WTC11 (cell line): ENCODE data around the gene LRRC40. TPM values are rescaled to one million over a fixed set of nuclear protein-coding genes. Genes with fewer than 3 reads are reported as not detected.

Experiments
- ATAC-seq: fragments of 200-7000 bp; cut with Tn5 transposase; 2 replicates; pipeline ENCODE4 v1.10.0; 2021; ENCODE audit warnings: mild to moderate bottlenecking, moderate library complexity
- CTCF ChIA-PET: fragments of 300-600 bp; sonication (Branson Sonifier 250); formaldehyde crosslinking; loops from one replicate; lab custom pipeline; 2021; ENCODE audit warnings: antibody characterized with exemption; lab: Charles Lee
- POLR2A ChIA-PET: fragments of 350-600 bp; sonication (Branson Sonifier 250); formaldehyde crosslinking; loops from one replicate; lab custom pipeline; 2021; ENCODE audit warnings: antibody characterized with exemption; lab: Charles Lee
- DNase-seq: peaks from one replicate; pipeline ENCODE4 v3.0.0; 2021; ENCODE audit warnings: low spot score
- H3K27ac Mint-ChIP-seq: 2 replicates; pipeline ENCODE4 v1.8.0; 2021; ENCODE audit warnings: mixed read lengths
- H3K27me3 Mint-ChIP-seq: 2 replicates; pipeline ENCODE4 v1.8.0; 2021; ENCODE audit warnings: low read depth, mild to moderate bottlenecking, moderate library complexity, mixed read lengths
- H3K36me3 Mint-ChIP-seq: 2 replicates; pipeline ENCODE4 v1.8.0; 2021; ENCODE audit warnings: mixed read lengths
- H3K4me1 Mint-ChIP-seq: 2 replicates; pipeline ENCODE4 v1.8.0; 2022; ENCODE audit warnings: mixed read lengths
- H3K4me3 Mint-ChIP-seq: 2 replicates; pipeline ENCODE4 v1.8.0; 2021; ENCODE audit warnings: mild to moderate bottlenecking, moderate library complexity, mixed read lengths
- H3K9me3 Mint-ChIP-seq: 2 replicates; pipeline ENCODE4 v1.8.0; 2021; ENCODE audit warnings: mixed read lengths
- AR ChIP-seq: fragments of 250-450 bp; sonication (Bioruptor Pico); IDR thresholded peaks from 2 replicates; pipeline ENCODE4 v1.9.0; 2021; ENCODE audit warnings: mild to moderate bottlenecking
- ATF6 ChIP-seq: sonication (generic); formaldehyde crosslinking; IDR thresholded peaks from 2 replicates; pipeline ENCODE4 v1.8.1; 2023; ENCODE audit warnings: mild to moderate bottlenecking, missing genetic modification reagents
- ELF4 ChIP-seq: sonication (generic); formaldehyde crosslinking; IDR thresholded peaks from 2 replicates; pipeline ENCODE4 v1.8.1; 2022; ENCODE audit warnings: low read depth, mild to moderate bottlenecking, moderate library complexity, missing genetic modification reagents
- EMX1 ChIP-seq: fragments of 250-450 bp; sonication (Bioruptor Pico); IDR thresholded peaks from 2 replicates; pipeline ENCODE4 v1.8.0; 2021; ENCODE audit warnings: mild to moderate bottlenecking
- ERG ChIP-seq: fragments of 250-450 bp; sonication (Bioruptor Pico); IDR thresholded peaks from 2 replicates; pipeline ENCODE4 v1.8.0; 2021; ENCODE audit warnings: mild to moderate bottlenecking
- HMGXB4 ChIP-seq: sonication (generic); formaldehyde crosslinking; IDR thresholded peaks from 2 replicates; pipeline ENCODE4 v1.8.1; 2023; ENCODE audit warnings: mild to moderate bottlenecking, moderate library complexity, missing genetic modification reagents
- KAT7 ChIP-seq: sonication (generic); formaldehyde crosslinking; IDR thresholded peaks from 2 replicates; pipeline ENCODE4 v1.8.1; 2023; ENCODE audit warnings: missing genetic modification reagents, mild to moderate bottlenecking, borderline replicate concordance
- USF2 ChIP-seq: sonication (generic); formaldehyde crosslinking; IDR thresholded peaks from 2 replicates; pipeline ENCODE4 v1.8.1; 2023; ENCODE audit warnings: mild to moderate bottlenecking, missing genetic modification reagents, moderate library complexity
- total RNA-seq: library from RNA; stranded (reverse); gene quantifications from 3 replicates; pipeline ENCODE4 v1.2.3, GENCODE V29; 2021
- TF ChIP-seq, protein P1 (sequence below): sonication (generic); formaldehyde crosslinking; conservative IDR thresholded peaks from 2 replicates; pipeline ENCODE4 v1.8.1; 2023; ENCODE audit warnings: mild to moderate bottlenecking, low read depth, missing genetic modification reagents, moderate library complexity
- TF ChIP-seq, protein P2 (sequence below): fragments of 250-450 bp; sonication (Bioruptor Pico); IDR thresholded peaks from 2 replicates; pipeline ENCODE4 v2.1.2; 2022; ENCODE audit warnings: mild to moderate bottlenecking, moderate library complexity

Gene LRRC40
- total RNA-seq, 1 experiment from 2014 or later, result 26.7 TPM

DNA sequence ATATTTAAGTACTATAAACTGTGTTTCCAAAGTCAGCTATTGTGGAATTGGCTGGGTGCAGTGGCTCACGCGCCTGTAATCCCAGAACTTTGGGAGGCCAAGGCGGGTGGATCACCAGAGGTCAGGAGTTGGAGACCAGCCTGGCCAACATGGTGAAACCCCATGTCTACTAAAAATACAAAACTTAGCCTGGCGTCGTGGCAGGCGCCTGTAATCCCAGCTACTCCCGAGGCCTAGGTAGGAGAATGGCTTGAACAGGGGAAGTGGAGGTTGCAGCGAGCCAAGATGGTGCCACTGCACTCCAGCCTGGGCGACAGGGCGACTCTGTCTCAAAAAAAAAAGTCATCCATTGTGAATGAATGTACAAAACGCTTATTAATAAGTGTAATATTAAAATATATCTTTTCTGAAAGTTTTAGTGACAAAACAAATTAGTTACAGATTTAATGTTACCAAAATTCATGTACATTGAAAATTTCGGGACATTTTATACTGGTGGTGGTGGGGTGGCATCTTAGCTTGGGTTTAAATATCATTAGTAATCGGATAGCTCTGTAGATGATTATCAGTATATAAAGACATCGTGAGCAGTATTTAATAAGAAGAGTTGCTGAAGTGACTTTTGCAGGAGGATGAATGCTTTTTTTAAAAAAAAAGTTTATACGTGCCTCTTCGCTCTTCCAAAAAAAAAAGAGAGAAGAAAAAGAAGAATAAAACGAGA is 15.3 kb upstream of the LRRC40 start (continued):
- peak; percentile 73; the same call in 1 of the 2 replicates for TF ChIP-seq AR (CRISPR knock-in tag)
- no peak for TF ChIP-seq KAT7 (CRISPR knock-in tag)
- TF ChIP-seq ERG, result no peak

DNA sequence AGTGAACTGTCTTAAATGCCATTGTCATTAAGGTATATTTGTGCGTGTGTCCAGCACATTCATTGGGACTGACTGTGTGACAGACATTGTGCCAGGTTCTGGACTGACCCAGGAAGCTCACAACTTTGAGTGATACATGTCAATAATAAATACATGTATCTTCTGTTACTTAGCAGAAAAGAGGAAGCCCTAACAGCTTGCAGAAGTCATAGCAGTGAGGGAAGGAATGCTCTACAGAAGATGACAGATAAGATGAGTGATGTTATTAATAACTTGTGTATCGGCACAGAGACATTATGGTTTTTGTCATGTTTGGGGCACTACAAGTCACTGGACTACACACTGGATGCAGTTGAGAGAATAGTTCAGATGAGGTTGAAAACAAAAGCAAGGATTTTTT is 14.6 kb upstream of the LRRC40 start:
- DNase-seq (no peak), ATAC-seq (no peak)
- Mint-ChIP-seq H3K4me1 (peaks cover 33% of the 10 kb centered on the region), H3K4me3 (no peak overlapping the region), H3K27ac (peak overlapping the region; percentile 77), H3K27me3 (no peaks in the 10 kb centered on the region)
- POLR2A ChIA-PET, result interaction anchor here (1.7 to 2.0 kb wide), 2 partner anchors 14 to 191 kb away, joined by 19 to 20 read pairs; partner anchors contain the start of genes CTH and LRRC40
- TF ChIP-seq, protein P1, sequence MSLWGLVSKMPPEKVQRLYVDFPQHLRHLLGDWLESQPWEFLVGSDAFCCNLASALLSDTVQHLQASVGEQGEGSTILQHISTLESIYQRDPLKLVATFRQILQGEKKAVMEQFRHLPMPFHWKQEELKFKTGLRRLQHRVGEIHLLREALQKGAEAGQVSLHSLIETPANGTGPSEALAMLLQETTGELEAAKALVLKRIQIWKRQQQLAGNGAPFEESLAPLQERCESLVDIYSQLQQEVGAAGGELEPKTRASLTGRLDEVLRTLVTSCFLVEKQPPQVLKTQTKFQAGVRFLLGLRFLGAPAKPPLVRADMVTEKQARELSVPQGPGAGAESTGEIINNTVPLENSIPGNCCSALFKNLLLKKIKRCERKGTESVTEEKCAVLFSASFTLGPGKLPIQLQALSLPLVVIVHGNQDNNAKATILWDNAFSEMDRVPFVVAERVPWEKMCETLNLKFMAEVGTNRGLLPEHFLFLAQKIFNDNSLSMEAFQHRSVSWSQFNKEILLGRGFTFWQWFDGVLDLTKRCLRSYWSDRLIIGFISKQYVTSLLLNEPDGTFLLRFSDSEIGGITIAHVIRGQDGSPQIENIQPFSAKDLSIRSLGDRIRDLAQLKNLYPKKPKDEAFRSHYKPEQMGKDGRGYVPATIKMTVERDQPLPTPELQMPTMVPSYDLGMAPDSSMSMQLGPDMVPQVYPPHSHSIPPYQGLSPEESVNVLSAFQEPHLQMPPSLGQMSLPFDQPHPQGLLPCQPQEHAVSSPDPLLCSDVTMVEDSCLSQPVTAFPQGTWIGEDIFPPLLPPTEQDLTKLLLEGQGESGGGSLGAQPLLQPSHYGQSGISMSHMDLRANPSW, result no peak
- TF ChIP-seq, all 79 proteins: peak for 0
- peaks cover 30% of the 10 kb centered on the region for H3K36me3 Mint-ChIP-seq
- CTCF ChIA-PET, result interaction anchor here (0.6 kb wide), 1 partner anchor 59 kb away, joined by 3 read pairs; no protein-coding TSS in a partner anchor
- no peaks in the 10 kb centered on the region for H3K9me3 Mint-ChIP-seq

DNA sequence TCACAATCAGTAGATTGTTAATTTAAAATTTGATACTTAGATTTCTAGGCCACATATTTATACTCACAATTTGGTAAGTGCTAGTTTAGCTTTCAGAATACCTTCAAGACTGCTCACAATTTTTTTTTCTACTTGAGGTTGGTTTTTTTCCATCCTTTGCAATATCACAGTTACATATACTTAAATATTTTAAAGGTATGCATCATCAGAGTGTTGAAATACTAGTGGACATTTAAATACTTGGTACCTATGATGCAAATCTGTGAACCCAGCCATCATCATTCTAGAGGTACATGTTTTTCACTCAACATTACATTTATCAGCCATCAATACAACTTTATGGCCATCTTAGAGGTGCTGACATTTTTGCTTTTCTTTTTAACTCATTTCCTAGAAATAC is 6.2 kb upstream of the LRRC40 start:
- ChIA-PET CTCF (no interaction called here), POLR2A (interaction anchor here (1.7 kb wide), 1 partner anchor 10 kb away, joined by 5 read pairs; the partner anchor contains the start of gene SRSF11)
- TF ChIP-seq, protein P2, sequence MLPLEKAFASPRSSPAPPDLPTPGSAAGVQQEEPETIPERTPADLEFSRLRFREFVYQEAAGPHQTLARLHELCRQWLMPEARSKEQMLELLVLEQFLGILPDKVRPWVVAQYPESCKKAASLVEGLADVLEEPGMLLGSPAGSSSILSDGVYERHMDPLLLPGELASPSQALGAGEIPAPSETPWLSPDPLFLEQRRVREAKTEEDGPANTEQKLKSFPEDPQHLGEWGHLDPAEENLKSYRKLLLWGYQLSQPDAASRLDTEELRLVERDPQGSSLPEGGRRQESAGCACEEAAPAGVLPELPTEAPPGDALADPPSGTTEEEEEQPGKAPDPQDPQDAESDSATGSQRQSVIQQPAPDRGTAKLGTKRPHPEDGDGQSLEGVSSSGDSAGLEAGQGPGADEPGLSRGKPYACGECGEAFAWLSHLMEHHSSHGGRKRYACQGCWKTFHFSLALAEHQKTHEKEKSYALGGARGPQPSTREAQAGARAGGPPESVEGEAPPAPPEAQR, result no peak
- TF ChIP-seq EMX1 (no peak), USF2 (CRISPR knock-in tag) (no peak)
- DNase-seq (no peak), ATAC-seq (no peak)
- no peaks in the 10 kb centered on the region for H3K36me3 Mint-ChIP-seq
- no peaks in the 10 kb centered on the region for H3K27me3 Mint-ChIP-seq
- H3K4me1 Mint-ChIP-seq, result peaks cover 7% of the 10 kb centered on the region
- no peak overlapping the region for H3K27ac Mint-ChIP-seq
- no peak overlapping the region for H3K4me3 Mint-ChIP-seq
- H3K9me3 Mint-ChIP-seq, result no peaks in the 10 kb centered on the region

DNA sequence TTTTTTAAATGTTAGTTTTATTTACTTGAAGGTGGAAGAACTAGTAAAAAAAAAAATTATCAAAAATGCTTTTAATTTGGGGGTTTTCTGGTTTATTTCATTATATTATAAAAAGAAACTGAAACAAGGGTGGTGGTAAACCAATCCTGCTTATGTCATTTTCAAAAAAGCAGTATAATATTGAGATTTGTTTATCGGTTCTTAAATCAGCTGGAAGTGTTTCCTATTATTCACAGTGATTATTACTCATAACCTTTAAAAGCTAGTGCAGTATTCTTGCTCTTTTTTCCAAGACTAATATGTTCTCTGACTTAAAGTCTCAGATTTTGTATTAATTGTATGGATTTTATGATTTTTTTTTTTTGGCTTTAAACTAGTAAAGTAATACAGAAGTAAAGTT is 5.4 kb upstream of the LRRC40 start:
- ChIA-PET POLR2A (interaction anchor here (1.7 kb wide), 1 partner anchor 11 kb away, joined by 5 read pairs; the partner anchor contains the start of gene SRSF11), CTCF (no interaction called here)
- H3K4me1 Mint-ChIP-seq, result peaks cover 8% of the 10 kb centered on the region
- no peak for ATAC-seq
- DNase-seq, result no peak
- H3K4me3 Mint-ChIP-seq, result no peak overlapping the region
- no peaks in the 10 kb centered on the region; the same call in 1 of the 2 replicates for H3K36me3 Mint-ChIP-seq
- H3K9me3 Mint-ChIP-seq, result no peaks in the 10 kb centered on the region
- H3K27me3 Mint-ChIP-seq, result no peaks in the 10 kb centered on the region
- no peak overlapping the region for H3K27ac Mint-ChIP-seq
- no peak for TF ChIP-seq ATF6 (CRISPR knock-in tag)
- TF ChIP-seq ELF4 (CRISPR knock-in tag), result no peak
- TF ChIP-seq AR (CRISPR knock-in tag), result no peak
- no peak for TF ChIP-seq HMGXB4 (CRISPR knock-in tag)
